Small intestine (tissue), 7 donors: ENCODE results near the gene CEP162. TPM values are rescaled to one million over a fixed set of nuclear protein-coding genes. Genes with fewer than 3 reads are reported as not detected.
"Not testable (repeated sequence)": the region's sequence is repeated elsewhere in the genome, so short reads cannot be mapped to it uniquely, and the experiment has no call there.

Experiments
- DNase-seq, 2 donors: peaks; one replicate each; pipeline versions ENCODE4 v3.0.0 to v3.0.0-alpha.2; 2013
- FAIRE-seq: peaks from 2 replicates; lab custom pipeline; 2012; peaks lifted over from hg19 to GRCh38; lab: Jason Lieb, UNC
- H3K27ac ChIP-seq, 3 donors: one replicate each; pipeline ENCODE4 v1.5.1; 2013; ENCODE audit warnings: low read length in 2 of 3, mild to moderate bottlenecking in 2 of 3, control low read depth in 1 of 3, inconsistent platforms in 1 of 3, low read depth in 1 of 3, moderate library complexity in 1 of 3
- H3K27me3 ChIP-seq, 3 donors: one replicate each; pipeline ENCODE4 v1.6.1; 2013; ENCODE audit warnings: low read length in 3 of 3, inconsistent platforms in 1 of 3; ENCODE audit not compliant: control insufficient read depth in 3 of 3, insufficient read depth in 3 of 3
- H3K36me3 ChIP-seq, 3 donors: one replicate each; pipeline ENCODE4 v1.6.1; 2013; ENCODE audit warnings: low read length in 3 of 3, inconsistent platforms in 1 of 3, low read depth in 1 of 3, mild to moderate bottlenecking in 1 of 3, moderate library complexity in 1 of 3; ENCODE audit not compliant: control insufficient read depth in 3 of 3, insufficient read depth in 2 of 3
- H3K4me1 ChIP-seq, 3 donors: one replicate each; pipeline ENCODE4 v1.6.1; 2013; ENCODE audit warnings: low read length in 2 of 3, inconsistent platforms in 1 of 3, low read depth in 1 of 3, mild to moderate bottlenecking in 1 of 3, moderate library complexity in 1 of 3; ENCODE audit not compliant: control insufficient read depth in 3 of 3, insufficient read depth in 2 of 3
- H3K4me3 ChIP-seq, 3 donors: one replicate each; pipeline ENCODE4 v1.5.1; 2013; ENCODE audit warnings: low read length in 3 of 3, control low read depth in 1 of 3, inconsistent platforms in 1 of 3, low read depth in 1 of 3, mild to moderate bottlenecking in 1 of 3, moderate library complexity in 1 of 3
- H3K9me3 ChIP-seq, 2 donors: one replicate each; pipeline ENCODE4 v1.6.1; 2013; ENCODE audit warnings: low read depth in 1 of 2, low read length in 1 of 2; ENCODE audit not compliant: control insufficient read depth in 2 of 2, insufficient read depth in 1 of 2
- WGBS, 3 donors: extraction: QIAGEN DNeasy Blood & Tissue Kit; methylation state at CpG; one replicate each; pipeline ENCODE4 v1.1.7; 2013; 5-methylcytosine and 5-hydroxymethylcytosine counted together
- polyA plus RNA-seq, 4 donors: library from polyadenylated mRNA; stranded (reverse) in 3 of 4; unstranded in 1 of 4; fragments of 200-250 nt in 3 of 4; fragments of 120-200 nt in 1 of 4; gene quantifications; one replicate each; pipeline versions ENCODE4 v1.2.1 to v1.2.3, GENCODE V29; 2013
- donor health status: healthy with polysubstance abuse.
- donor health status: control.
- donor health status: control.
- donor health status: Bipolar disorder and iron deficiency.
- donor health status: healthy.

CEP162 gene
- polyA plus RNA-seq, 4 donors, result 2.4 to 10.8 (median 3.3) TPM

DNA sequence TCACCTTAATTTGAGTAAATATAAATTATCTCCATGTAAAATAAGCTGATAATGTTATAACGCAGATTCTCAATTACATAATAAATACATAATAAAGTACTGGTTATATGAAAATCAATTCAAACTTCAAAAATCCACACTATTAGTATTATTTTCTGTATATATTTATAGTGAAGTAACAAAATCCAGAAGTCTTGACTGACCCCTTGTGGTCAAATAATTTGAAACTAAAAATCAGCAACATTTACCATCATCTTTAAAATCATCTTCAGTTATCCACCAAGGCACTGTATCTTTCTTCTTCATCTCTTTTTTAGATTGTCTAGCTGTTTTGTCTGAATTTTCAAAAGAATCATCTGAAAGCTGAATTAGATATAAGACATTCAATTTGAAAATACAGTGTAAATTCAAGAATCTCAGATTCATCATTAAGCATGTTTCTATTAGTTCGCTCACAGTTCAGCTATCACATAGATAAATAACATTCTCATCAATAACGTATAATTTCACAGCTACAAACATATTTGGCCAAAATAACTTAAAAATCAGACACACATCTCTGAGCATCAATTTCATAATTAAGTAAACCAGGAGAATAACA lies 6.5 kb downstream of the CEP162 start:
- DNase-seq (peak; percentile 31 to 37), FAIRE-seq (peak; percentile 81)
- Histone ChIP-seq H3K9me3 (no peaks in the 10 kb centered on the region), H3K4me1 (no peaks in the 10 kb centered on the region), H3K36me3 (peaks cover 0 to 3% (median 0%) of the 10 kb centered on the region in 3 donors), H3K27ac (no peak overlapping the region), H3K27me3 (no peaks in the 10 kb centered on the region), H3K4me3 (no peak overlapping the region)
- WGBS, 3 donors, result 65 to 80% (median 75%) methylated on average over 3 of the region's 3 CpGs

DNA sequence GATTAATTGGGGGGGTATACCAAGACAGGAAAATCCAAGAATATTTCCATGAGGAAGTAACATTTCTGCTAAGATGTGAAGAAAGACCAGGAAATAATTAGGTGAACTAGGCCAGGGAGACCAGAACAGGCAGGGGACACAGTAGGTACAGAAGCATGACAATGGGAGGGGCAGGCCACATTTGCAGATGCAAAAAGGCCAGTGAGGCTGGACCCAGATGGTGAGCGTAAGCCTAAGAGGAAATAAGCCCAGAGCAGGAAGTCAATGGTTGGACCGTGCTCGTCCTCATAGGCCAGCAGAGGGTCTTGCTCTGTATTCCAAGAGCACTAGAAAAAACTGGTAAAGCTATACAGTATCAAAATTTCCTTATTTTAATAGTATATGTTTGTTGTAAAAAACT lies 9.4 kb downstream of the CEP162 start:
- Histone ChIP-seq H3K4me1 (no peaks in the 10 kb centered on the region), H3K4me3 (no peak overlapping the region), H3K9me3 (no peaks in the 10 kb centered on the region), H3K27me3 (no peaks in the 10 kb centered on the region), H3K27ac (no peak overlapping the region), H3K36me3 (peaks cover 0 to 3% (median 0%) of the 10 kb centered on the region in 3 donors)
- FAIRE-seq (no peak), DNase-seq (no peak)
- WGBS, 3 donors, result 79 to 96% (median 87%) methylated on average over 3 of the region's 3 CpGs

DNA sequence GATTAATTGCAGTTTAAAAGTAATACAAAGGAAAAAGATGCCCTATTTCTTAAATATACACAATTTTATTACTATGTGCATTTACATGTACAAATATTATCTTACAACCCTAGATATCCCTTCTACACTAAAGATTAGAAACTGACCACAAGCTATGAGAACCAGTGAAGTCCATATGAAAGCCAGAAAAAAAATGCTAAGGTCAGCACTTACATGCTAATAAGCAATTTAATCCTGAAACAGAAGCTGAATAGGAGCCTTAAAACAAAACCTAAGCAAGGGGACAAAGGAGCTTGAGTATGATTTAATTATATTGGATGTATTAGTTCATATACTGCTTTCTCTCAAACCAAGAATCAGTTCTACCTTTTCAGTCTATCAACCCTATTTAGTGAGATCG lies 14.2 kb downstream of the CEP162 start:
- Histone ChIP-seq H3K4me3 (no peak overlapping the region), H3K4me1 (no peaks in the 10 kb centered on the region), H3K36me3 (peaks cover 0 to 4% (median 3%) of the 10 kb centered on the region in 3 donors), H3K27me3 (no peaks in the 10 kb centered on the region), H3K9me3 (no peaks in the 10 kb centered on the region), H3K27ac (no peak overlapping the region)
- FAIRE-seq (no peak), DNase-seq (no peak)
- WGBS, 3 donors, result 70 to 92% (median 79%) methylated on average over 1 of the region's 1 CpG

DNA sequence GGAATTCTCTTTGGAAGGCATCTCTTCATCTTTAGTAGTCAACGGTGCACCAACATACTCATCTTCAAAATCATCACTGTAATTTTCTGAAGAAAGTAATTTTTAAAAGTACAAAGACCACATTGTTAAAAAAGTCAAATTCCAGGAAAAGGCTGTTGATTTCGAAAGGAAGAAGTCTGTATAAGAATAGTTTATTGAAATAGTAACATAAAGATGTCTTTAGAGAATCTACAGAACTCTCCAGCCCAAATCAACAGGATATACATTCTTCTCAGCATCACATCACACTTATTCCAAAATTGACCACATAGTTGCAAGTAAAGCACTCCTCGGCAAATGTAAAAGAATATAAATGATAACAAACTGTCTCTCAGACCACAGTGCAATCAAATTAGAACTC lies 23.4 kb downstream of the CEP162 start:
- H3K4me3 ChIP-seq, result no peak overlapping the region
- DNase-seq (no peak), FAIRE-seq (no peak)
- no peaks in the 10 kb centered on the region for H3K4me1 ChIP-seq
- H3K27ac ChIP-seq, result no peak overlapping the region
- no peaks in the 10 kb centered on the region for H3K9me3 ChIP-seq
- H3K27me3 ChIP-seq, result no peaks in the 10 kb centered on the region
- 90 to 97% (median 91%) methylated on average over 3 of the region's 3 CpGs for WGBS, 3 donors
- H3K36me3 ChIP-seq, result peaks cover 0 to 5% (median 2%) of the 10 kb centered on the region in 3 donors

DNA sequence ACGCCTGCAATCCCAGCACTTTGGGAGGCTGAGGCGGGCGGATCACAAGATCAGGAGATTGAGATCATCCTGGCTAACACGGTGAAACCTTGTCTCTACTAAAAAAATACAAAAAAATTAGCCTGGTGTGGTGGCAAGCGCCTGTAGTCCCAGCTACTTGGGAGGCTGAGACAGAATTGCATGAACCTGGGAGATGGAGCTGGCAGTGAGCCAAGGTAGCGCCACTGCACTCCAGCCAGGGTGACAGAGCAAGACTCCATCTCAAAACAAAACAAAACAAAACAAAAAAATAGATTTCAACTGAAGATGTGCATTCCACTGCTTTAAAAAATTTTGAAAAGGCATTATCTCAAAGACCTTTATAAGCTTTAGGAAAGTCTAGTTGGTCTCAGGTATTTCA lies 27.5 kb downstream of the CEP162 start:
- 96 to 97% (median 97%) methylated on average over 6 of the region's 6 CpGs for WGBS, 3 donors
- FAIRE-seq, H3K27me3 ChIP-seq, H3K4me3 ChIP-seq, H3K9me3 ChIP-seq, DNase-seq, H3K4me1 ChIP-seq, H3K36me3 ChIP-seq, H3K27ac ChIP-seq: not testable (repeated sequence)

DNA sequence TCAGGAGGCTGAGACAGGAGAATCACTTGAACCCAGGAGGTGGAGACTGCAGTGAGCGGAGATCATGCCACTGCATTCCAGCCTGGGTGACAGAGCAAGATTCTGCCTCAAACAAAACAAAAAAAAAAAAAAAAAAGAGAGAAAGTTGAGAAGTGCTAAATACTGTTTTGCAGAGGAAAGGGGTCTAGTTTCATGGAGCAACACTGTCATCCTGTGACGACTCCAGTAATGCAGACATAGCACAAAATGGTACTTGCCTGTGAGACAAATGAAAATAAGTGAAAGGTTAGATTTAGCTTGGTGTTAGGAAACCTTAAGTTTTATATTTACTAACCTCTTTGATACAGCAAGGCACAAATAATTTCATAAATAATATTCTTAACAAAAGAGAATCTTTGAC lies 29.7 kb downstream of the CEP162 start:
- Histone ChIP-seq H3K27me3 (no peaks in the 10 kb centered on the region), H3K9me3 (no peaks in the 10 kb centered on the region), H3K36me3 (peaks cover 2 to 11% (median 2%) of the 10 kb centered on the region in 3 donors), H3K4me3 (no peak overlapping the region), H3K27ac (no peak overlapping the region), H3K4me1 (peaks cover 0 to 2% (median 0%) of the 10 kb centered on the region in 3 donors)
- WGBS, 3 donors, result 89 to 91% (median 90%) methylated on average over 2 of the region's 2 CpGs
- DNase-seq (no peak), FAIRE-seq (no peak)

DNA sequence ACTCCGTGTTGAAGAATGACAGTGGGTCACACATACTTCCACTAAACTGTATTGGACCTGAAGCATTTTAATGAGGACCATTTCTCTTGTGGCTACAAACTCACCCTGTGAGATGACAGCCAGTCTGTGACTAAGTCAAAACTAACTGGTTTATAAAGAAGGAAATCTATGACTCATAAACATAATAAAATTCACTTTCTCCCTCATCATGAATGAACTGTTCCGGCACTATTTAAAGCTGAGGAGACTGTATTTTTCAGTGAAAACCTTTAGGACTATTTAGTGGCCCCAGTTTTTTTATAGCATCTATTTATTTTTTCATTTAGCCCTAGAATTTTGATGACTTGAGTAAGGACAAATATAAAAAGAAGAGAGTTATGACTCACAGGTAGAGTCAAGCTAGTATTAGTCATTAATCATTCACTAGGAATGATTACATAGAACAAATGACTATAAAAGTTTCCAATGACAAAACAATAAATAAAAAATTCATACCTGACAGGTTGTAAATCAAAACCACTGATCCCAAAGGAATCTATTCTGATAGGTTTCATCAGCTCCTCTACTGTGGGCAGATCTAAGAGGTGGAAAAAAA lies 34.2 kb downstream of the CEP162 start:
- peaks cover 0 to 2% (median 0%) of the 10 kb centered on the region in 3 donors for H3K4me1 ChIP-seq
- FAIRE-seq (no peak), DNase-seq (peak; percentile 5 to 60)
- peaks cover 2 to 15% (median 4%) of the 10 kb centered on the region in 3 donors for H3K36me3 ChIP-seq
- no peaks in the 10 kb centered on the region for H3K27me3 ChIP-seq
- 65 to 75% (median 69%) methylated on average over 2 of the region's 2 CpGs for WGBS, 3 donors
- no peak overlapping the region for H3K4me3 ChIP-seq
- no peaks in the 10 kb centered on the region for H3K9me3 ChIP-seq
- H3K27ac ChIP-seq, result no peak overlapping the region

DNA sequence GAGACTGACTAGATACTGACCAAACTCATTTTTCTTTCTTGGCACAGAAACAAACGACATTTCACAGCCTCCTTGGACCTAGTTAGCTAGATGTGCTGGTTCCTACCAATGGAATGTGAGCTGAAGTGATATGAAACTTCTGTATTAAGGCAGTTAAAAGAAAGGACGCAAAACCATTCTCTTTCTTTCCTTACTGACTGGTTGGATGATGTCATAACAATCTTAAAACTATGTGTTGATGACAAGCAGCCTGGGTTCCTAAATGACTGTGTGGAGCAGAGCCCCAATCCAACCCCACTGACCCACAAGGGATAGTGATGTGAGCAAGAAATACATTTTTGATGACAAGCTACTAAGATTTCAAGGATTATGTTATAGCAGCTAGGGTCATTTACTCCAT lies 35.6 kb downstream of the CEP162 start:
- H3K36me3 ChIP-seq, result peaks cover 0 to 12% (median 4%) of the 10 kb centered on the region in 3 donors
- no peaks in the 10 kb centered on the region for H3K27me3 ChIP-seq
- FAIRE-seq (no peak), DNase-seq (no peak)
- no peak overlapping the region for H3K4me3 ChIP-seq
- peaks cover 0 to 2% (median 0%) of the 10 kb centered on the region in 3 donors for H3K4me1 ChIP-seq
- H3K27ac ChIP-seq, result no peak overlapping the region
- 84 to 94% (median 90%) methylated on average over 2 of the region's 2 CpGs for WGBS, 3 donors
- H3K9me3 ChIP-seq, result no peaks in the 10 kb centered on the region
